ENCODE measurements around the gene NR1D2.
"Not testable (repeated sequence)": the region's sequence is repeated elsewhere in the genome, so short reads cannot be mapped to it uniquely, and the experiment has no call there.

Gene NR1D2

DNA sequence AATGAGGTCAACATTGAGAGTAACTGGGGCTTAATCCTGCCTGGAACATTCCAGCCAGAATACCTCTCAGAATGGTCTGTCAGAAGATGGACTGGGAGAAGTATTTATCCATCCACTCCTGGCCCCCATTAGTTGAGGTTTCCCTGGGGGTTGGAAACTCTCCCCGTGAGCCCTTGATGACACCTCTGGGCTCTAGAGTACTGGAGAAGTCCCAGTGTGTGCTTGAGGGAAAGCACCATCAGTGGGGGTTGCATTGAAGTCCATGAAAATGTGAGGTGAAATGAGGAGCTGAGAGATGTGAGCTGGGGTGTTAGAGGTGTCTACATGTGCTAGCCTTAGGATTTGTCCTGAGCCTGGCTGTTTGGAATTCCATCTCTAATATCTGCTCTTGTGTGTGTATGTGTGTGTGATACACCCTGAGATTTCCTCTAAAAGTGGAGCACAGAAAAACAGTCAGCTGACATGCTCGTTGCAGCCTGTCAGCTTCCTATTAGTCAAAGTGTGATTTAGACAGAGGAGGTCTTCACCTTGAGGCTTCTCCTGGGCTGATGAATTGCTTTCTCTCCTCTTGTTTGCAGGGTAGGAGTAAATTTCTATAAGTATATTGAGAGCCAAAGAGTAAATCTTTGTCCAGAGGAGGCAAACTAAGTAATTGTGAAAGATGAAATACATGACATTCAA lies 67.6 kb downstream of the NR1D2 start:
- DNase-seq, result no peak

DNA sequence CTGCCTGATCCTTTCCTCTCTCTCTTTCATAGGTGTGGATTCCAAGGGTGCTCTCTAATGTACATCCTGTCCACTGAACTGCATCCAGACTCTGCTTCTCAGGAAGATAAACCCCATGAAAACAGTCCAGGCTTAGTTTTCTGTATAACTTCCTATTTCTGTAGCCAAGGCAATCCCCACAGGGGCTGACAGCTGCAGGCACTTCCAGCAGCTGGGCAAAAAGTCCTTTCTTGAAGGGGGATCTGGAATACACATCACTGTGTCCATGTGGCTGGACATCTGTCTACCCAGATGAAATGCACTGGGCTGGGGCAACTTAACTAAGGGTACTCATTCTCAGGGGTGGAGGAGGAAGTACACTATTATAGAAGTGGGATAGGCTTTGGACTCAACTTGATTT lies 72.2 kb downstream of the NR1D2 start:
- DNase-seq, result no peak

DNA sequence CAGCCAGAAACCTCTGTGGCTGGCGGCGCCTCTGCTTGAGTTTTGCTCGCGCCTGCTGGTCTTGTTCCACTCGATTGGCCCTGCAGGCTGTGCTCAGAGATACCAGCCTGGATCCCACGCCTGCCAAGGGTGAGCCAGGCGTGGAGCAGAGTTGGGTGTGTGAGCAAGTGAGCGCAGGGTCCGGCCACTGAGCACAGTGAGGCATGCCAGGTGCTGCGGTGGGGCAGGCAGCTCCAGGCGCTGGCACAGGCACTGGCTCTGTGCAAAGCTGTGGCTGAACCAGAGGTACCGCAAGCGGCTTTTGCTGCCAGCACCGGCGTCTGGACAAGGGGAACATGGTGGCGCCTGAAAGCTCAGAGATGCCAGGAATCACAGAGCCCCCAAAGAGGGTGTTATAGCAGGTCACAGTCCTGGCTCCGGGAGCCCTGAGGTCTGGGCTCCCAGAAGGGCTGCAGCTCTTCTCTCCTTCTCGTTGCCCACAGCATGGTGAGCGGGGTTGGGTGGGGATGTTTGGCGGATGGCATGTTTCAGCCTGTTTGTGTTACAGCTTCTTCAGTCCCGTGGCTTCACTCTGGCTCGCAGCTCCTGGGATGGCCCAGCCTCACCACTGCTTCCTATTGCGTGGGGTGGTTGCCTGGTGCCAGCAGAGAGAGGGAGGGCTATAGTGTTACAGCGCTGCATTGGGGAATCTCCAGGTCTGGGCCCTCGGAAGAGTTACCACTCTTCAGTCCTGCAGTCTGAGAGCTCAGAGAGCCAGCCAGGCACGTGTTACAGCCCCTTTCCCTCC lies 73.9 kb downstream of the NR1D2 start:
- no peak for DNase-seq

DNA sequence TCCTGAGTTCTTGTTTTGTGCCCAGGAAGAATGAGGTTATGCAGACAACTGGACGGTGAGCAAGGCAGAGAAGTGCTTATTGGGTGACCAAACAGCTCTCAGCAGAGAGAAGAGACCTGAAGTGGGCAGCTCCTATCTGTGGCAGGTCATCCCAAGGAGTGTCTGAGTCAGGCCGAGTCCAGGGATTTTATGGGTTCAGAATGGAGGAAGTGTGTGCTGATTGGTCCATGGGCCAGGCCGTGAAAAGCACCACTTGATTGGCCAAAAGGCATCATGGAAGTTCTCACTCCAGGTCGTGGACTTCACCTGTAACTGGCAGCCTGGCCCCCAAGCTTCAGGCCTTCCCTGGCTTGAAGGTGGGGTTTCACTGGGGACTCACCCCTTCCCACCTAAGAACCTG lies 74.5 kb downstream of the NR1D2 start:
- no peak for DNase-seq

- DNase-seq, result no peak
These were observed 75.1 kb downstream of the NR1D2 start for GRCh38 chr3:24020036-24020691.

DNA sequence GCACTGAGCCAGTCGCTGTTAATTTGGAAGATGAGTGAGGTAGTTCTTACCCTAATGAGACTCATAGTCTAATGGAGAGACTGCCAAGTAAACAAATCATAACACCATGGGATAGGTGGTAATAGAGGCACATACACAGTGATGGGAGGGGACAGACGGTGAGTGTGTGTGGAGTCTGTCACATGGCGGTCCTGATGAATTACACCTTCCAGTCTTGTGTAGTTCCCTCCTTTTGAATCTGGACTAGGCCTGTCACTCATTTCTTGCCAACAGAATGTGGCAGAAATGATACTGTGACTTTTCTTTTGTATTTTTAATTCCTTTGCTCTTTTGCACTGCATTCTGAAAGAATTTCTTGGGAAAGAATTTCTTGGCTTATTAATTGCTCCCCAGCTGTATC lies 78.1 kb downstream of the NR1D2 start:
- no peak for DNase-seq

DNA sequence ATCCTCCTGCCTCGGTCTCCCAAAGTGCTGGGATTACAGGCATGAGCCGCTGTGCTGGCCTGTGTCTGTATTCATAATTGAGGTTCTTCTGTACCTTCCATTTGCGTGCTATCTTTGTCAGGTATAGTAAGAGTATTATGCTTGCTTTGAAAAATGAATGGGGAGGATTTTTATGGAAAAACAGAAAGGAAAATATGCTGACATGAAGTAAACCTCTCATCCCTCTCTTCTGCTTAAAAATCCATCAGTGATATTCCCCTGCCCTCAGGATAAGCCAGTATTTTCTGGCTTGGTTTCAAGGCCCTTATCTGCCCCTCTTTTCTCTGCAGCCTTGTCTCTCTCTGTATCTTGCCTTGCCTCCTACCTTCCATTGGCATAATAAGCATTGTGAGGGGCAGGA lies 80.7 kb downstream of the NR1D2 start:
- DNase-seq, result no peak

- DNase-seq, result not testable (repeated sequence)
These were observed 81.6 kb downstream of the NR1D2 start for GRCh38 chr3:24026665-24027064.

- no peak for DNase-seq
These were observed 82.9 kb downstream of the NR1D2 start for GRCh38 chr3:24027946-24028345.
